Measurements from ENCODE around the gene SLC6A12. TPM values are rescaled to one million over a fixed set of nuclear protein-coding genes. Genes with fewer than 3 reads are reported as not detected.

The SLC6A12 gene
- total RNA-seq, 1 donor, result not detected

DNA sequence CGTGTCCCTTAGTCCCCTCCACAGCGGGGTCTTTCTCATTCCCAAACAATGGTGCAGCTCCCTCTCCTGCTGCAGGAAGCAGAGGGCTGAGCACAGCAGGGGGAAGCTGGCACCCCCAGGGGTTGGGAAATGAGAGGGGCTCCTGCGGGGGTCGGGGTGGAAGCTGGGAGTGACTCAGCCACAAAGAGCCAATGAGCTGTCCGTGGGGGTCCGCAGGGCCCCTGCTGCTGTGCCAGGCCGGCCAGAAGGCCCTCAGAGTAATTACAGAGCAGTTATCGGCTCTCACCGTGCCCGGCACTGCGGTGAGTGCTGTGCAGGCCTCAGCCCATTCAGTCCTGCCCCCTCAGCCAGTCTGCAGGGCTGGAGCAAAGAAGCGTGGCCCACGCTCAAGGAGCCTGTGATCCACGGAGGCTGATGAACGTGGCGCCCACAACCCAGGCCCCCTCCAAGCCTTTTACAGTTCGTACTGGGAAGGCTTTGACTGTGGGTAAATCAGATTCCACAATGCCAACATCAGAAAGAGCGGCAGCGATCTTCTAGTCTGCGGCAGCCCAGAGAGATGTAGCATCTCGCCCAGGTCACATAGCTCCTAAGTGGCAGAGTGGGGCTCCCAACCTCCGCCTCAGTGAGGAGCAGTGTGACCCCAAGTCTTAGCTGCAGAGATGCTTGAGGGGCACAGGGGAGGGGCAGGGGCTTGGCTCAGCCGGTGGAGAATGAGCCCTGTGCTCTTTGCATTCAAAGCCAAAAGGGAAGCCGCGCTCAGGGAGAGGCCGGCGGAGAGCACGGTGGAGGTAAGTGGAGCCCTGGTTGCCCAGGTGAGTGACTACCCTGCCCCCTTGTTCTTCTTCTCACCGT lies 43.4 kb downstream of the SLC6A12 start:
- Histone ChIP-seq H3K4me2 (ENCODE audit: insufficient read depth, low read length) (no peak overlapping the region), H3K9me3 (ENCODE audit: low read depth, low read length) (no peaks in the 10 kb centered on the region), H3K27ac (ENCODE audit: low read depth, low read length) (no peak overlapping the region), H3K4me1 (ENCODE audit: insufficient read depth, low read length) (no peaks in the 10 kb centered on the region), H3K79me2 (ENCODE audit: insufficient read depth, low read length) (no peaks in the 10 kb centered on the region), H2AFZ (ENCODE audit: low read length) (no peak overlapping the region), H3K36me3 (ENCODE audit: insufficient read depth, low read length) (no peaks in the 10 kb centered on the region), H3K4me3 (ENCODE audit: insufficient read depth, low read length) (no peak overlapping the region), H3K27me3 (ENCODE audit: insufficient read depth, low read length) (peaks cover 35% of the 10 kb centered on the region), H4K20me1 (ENCODE audit: insufficient read depth, low read length) (no peaks in the 10 kb centered on the region)
- TF ChIP-seq, protein P1, sequence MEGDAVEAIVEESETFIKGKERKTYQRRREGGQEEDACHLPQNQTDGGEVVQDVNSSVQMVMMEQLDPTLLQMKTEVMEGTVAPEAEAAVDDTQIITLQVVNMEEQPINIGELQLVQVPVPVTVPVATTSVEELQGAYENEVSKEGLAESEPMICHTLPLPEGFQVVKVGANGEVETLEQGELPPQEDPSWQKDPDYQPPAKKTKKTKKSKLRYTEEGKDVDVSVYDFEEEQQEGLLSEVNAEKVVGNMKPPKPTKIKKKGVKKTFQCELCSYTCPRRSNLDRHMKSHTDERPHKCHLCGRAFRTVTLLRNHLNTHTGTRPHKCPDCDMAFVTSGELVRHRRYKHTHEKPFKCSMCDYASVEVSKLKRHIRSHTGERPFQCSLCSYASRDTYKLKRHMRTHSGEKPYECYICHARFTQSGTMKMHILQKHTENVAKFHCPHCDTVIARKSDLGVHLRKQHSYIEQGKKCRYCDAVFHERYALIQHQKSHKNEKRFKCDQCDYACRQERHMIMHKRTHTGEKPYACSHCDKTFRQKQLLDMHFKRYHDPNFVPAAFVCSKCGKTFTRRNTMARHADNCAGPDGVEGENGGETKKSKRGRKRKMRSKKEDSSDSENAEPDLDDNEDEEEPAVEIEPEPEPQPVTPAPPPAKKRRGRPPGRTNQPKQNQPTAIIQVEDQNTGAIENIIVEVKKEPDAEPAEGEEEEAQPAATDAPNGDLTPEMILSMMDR (IDR thresholded peaks at IDR 0.05; ENCODE audit: extremely low read depth, low read depth, low read length), result no peak
- DNase-seq (ENCODE audit: insufficient read length, low spot score, missing footprints), result no peak

DNA sequence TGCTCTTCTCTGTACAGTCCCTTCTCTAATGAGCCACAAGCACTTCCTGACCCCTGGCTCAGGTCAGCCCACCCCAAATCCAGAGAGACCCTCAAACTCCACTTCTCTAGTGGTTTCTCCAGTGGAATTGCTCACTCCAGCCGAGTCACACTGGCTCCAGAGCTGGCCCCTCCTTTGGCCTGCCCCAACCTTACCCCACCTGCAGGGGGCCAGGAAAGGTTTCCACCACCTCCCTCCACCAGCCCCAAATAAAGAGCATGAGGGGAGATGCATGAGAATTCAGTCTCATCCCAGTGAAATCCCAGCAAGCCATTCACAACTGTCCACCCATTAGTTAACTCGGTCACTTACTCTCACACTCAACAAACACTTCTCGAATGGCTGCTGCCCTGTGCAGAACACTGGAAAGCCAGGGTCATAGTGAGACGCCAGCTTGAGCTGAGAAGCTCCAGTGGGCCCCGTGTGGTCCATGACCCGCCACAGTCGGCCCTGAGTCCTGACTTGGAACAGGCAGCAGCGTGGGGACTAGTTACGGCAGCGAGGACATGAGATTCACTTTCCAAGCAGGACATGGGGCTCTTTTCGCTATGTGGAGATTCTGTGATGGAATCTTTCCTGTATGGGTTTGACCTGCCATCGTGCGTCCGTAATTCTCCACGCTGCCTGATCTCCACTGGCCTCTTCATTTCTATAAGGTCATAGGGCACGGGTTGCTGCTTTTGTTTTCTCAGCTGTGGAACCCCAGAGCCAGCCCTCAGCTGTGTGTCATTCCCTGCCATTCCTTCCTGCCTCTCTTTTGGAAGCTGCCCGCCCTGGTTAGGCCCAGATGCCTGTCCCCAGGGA lies 44.2 kb downstream of the SLC6A12 start:
- no peak overlapping the region for H3K4me3 ChIP-seq (ENCODE audit: insufficient read depth, low read length)
- H2AFZ ChIP-seq (ENCODE audit: low read length), result no peak overlapping the region
- H3K79me2 ChIP-seq (ENCODE audit: insufficient read depth, low read length), result no peaks in the 10 kb centered on the region
- H3K9me3 ChIP-seq (ENCODE audit: low read depth, low read length), result no peaks in the 10 kb centered on the region
- peaks cover 35% of the 10 kb centered on the region for H3K27me3 ChIP-seq (ENCODE audit: insufficient read depth, low read length)
- H3K4me1 ChIP-seq (ENCODE audit: insufficient read depth, low read length), result no peaks in the 10 kb centered on the region
- no peak overlapping the region for H3K27ac ChIP-seq (ENCODE audit: low read depth, low read length)
- DNase-seq (ENCODE audit: insufficient read length, low spot score, missing footprints), result no peak
- no peak overlapping the region for H3K4me2 ChIP-seq (ENCODE audit: insufficient read depth, low read length)
- H4K20me1 ChIP-seq (ENCODE audit: insufficient read depth, low read length), result no peaks in the 10 kb centered on the region
- TF ChIP-seq, protein P1 (IDR thresholded peaks at IDR 0.05; ENCODE audit: extremely low read depth, low read depth, low read length), result peak; percentile 13
- no peaks in the 10 kb centered on the region for H3K36me3 ChIP-seq (ENCODE audit: insufficient read depth, low read length)

DNA sequence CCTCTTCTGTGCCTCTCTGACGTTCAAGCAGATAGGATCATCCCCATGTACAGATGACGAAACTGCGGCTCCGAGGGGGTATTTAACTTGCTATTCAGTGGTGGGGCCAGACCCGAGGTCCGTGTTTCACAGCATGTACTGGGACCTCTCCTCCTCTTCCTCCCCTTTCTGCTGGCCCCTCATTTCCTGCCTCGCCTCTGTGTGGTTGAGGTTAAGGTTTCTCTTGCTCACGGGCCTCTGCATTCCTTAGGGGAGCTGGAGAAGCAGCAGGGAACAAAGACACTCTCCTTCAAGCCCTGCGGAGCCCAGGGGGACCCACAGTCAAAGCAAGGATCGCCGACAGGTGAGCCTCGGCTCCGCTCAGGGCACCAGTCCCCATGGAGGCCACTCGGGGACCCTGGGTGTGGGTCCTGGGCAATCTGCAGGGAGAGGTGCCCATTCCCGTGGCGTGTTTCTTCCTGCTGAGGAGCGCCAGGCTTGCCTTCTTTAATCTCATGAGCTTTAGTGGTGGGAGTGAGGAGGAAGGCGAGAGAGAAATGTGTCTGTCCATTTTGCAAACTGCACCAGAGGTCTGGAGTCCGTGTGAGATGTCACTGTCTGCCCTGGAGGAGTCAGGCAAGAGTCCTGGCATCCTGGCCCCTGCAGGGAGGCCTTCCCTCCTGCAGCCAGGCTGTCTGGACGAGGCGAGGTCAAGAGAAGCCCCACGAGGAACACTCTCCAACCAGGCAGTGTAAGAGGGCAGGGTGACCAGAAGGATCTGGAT lies 45.0 kb downstream of the SLC6A12 start:
- Histone ChIP-seq H3K79me2 (ENCODE audit: insufficient read depth, low read length) (no peaks in the 10 kb centered on the region), H3K27ac (ENCODE audit: low read depth, low read length) (no peak overlapping the region), H4K20me1 (ENCODE audit: insufficient read depth, low read length) (no peaks in the 10 kb centered on the region), H3K36me3 (ENCODE audit: insufficient read depth, low read length) (no peaks in the 10 kb centered on the region), H3K27me3 (ENCODE audit: insufficient read depth, low read length) (peaks cover 31% of the 10 kb centered on the region), H2AFZ (ENCODE audit: low read length) (no peak overlapping the region), H3K4me3 (ENCODE audit: insufficient read depth, low read length) (no peak overlapping the region), H3K4me1 (ENCODE audit: insufficient read depth, low read length) (no peaks in the 10 kb centered on the region), H3K9me3 (ENCODE audit: low read depth, low read length) (no peaks in the 10 kb centered on the region), H3K4me2 (ENCODE audit: insufficient read depth, low read length) (no peak overlapping the region)
- TF ChIP-seq, protein P1 (IDR thresholded peaks at IDR 0.05; ENCODE audit: extremely low read depth, low read depth, low read length), result no peak
- no peak for DNase-seq (ENCODE audit: insufficient read length, low spot score, missing footprints)
